Stimulated activated CD8-positive, alpha-beta memory T cell treated with anti-CD3 and anti-CD28 coated beads, Interleukin-2, amount 100 ng/mL, for 48 hours (primary cell): ENCODE results near the gene DTX2.
A peak's percentile ranks its signal among the peaks of the same experiment; 100 is the strongest.
"Not testable (repeated sequence)": the region's sequence is repeated elsewhere in the genome, so short reads cannot be mapped to it uniquely, and the experiment has no call there.

ENCODE experiments used
- DNase-seq, 2 donors: peaks; one replicate each; pipeline ENCODE4 v3.0.0-alpha.2; 2020; ENCODE audit warnings: low read depth in 2 of 2

DTX2 gene

DNA sequence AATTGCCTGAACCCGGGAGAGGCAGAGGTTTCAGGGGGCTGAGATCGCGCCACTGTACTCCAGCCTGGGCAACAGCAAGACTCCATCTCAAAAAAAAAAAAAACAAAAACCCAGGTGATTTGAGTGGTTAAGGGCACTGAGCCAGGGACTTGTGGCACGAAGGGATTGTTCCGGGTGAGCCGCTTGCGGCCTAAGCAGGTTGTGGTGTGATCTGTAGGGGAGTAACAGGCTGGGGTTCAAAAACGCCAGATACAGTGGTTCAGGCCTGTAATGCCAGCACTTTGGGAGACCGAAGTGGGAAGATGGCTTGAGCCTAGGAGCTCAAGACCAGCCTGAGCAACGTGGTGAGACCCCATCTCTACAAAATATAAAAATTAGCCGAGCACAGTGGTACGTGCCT lies 17.7 kb upstream of the DTX2 start:
- DNase-seq, result not testable (repeated sequence)

DNA sequence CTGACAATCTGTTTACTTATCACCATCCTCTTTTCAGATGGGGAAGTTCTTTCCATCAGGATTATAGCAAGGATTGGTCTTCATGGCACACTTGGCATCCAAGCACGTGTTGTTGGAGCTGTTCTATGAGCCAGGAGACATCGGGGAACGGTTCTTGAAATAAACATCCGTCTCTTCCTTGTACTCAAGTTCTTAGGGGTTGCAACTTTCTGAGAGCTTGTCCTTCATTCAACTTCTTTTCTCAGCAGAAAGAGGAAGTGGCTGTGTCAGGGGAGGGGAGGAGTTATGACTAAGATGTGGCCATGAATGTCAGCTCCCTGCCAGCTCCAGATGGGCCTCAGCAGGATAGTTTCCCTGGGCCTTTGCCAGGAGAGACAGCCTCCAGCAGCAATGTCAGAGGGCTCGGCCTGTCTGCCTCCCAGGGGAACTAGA lies 15.9 kb upstream of the DTX2 start:
- DNase-seq, result not testable (repeated sequence)

DNA sequence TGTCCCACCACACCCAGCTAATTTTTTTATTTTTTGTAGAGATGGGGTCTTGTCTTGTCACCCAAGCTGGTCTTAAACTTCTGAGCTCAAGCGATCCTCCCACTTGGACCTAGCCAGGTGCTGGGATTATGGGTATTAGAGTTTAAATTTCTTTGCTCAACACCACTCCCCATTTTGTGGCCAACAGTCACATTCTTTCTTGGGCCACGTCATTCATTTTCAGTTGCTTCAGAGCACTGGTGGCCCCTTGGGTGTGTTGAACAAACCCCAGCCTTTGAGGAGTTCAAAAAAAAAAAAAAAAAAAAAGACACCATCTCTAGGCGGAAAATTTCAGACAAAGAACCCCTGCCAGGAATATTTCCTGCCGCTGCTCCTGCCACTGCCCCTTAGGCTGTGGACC lies 4.5 kb upstream of the DTX2 start:
- DNase-seq, result not testable (repeated sequence)

DNA sequence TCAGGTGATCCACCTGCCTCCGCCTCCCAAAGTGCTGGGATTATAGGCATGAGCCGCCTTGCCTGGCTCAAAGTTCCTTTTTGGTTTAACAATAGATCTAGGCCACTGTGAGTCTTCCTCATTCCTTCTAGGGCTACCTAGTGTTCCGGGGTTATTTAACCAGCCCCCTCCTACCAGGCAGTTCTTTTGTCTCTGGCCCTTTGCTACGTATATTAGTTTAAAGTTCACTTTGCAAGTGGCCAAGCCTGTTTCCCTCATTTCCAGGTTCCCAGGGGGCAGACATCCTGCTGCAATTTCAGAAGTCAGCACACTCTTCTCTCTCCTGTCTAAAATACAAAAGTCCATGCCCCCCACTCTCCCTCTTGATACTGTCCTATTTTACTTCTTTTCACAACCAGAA lies 3.0 kb upstream of the DTX2 start:
- DNase-seq, result not testable (repeated sequence)

DNA sequence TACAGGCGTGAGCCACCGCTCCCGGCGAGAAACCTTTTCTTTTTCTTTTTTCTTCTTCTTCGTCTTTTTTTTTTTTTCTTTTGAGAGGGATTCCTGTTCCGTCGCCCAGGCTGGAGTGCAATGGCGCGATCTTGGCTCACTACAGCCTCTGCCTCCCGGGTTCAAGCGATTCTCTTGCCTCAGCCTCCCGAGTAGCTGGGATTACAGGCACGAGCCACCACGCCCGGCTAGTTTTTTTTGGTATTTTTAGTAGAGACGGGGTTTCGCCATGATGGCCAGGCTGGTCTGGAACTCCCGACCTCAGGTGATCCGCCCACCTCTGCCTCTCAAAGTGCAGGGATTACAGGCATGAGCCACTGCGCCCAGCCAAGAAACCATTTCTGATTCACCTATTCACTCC lies 742 bp upstream of the DTX2 start:
- DNase-seq, result not testable (repeated sequence)

DNA sequence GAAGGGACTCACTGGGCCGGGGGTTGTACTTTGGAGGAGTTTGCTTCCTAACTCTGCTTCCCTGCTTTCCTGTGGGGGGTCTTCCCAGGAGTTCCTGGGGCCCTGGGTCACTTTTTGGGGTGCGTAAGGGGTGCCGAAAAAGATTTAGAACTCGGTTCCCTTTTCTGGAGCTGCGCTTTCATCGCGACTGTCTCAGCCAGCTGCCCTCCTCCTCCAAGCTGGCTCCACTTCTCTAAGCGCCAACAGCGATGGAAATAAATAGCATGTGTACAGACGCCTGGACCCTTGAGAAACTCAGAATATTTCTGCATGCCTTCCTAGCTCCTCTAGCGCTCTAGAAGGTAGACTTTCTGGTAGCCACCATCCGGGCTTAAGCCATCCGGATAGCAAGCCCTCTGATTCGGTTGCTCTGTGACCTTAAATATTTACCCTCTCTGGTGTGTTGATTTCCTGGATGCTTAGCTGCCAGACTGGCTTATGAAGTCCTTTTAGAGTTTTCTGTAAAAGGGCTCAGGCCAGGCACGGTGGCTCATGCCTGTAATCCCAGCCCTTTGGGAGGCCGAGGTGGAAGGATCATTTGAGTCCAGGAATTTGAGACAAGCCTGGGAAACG lies 868 bp downstream of the DTX2 start:
- DNase-seq, result not testable (repeated sequence)

DNA sequence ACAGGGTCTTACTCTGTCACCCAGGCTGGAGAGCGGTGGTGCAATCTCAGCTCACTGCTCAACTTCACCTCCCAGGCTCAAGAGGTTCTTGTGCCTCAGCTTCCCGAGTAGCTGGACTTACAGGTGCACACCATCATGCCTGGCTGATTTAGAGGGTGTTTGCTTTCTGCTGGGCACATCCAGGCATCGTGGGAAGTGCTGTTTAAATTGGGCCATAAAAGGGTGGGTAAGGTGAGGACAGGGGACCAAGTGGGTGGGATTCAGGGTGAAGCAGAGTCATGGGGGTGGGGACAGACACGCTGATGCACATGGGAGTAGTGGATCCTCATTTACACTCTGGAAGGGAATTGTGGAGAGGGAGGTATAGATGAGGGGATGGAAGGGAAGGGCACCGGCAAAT lies 3.5 kb downstream of the DTX2 start:
- DNase-seq, result not testable (repeated sequence)

DNA sequence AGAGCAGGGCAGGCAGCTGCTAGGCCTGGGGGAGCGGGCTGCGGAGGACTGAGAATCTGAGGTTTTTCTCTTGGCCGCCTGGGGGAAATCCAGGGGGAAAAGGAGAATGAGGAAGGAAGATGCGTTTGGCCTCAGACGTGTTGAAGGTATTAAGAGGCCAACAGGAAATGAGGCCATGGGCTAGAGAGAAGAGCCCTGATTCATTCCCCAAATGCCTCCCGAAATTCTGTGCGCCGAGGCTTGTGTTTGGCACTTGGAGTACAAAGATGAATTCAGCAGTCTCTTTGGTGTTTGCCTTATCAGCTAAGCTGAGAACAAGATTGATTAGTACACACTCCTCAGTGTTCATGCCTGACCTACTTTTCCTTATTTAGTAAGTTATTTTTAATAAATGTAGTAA lies 4.4 kb downstream of the DTX2 start:
- DNase-seq, result not testable (repeated sequence)

DNA sequence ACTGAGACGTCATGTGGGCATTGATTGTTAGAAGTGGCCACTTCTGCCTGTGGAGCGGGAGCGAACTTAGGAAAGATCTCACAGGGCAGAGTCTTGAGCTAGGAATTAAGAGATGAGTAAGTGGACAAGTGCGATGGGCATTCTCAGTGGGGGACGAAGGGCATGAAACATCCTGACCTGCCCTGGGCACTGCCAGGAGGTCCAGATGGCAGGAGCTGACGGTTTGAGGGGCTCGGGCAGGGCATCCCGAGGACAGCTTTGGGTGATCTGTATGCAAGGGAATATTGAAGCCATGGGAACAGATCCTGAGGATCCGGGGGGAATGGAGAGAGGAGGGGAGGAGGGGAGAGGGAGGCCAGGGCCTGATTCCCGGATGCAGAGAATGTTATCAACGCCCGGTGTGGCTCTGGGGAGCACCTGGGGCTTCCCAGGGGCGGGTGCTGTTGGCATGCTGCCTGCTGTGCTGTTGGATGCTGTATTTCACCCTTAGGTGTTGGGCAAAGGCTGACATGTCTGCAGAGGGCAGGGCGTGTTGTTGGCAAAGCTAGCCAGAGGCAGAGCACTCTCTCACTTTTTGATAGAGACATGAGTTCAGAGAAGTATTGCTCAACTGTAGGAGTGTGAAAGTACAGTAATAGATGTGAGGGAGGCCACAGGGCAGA lies 6.4 kb downstream of the DTX2 start:
- DNase-seq, result not testable (repeated sequence)

DNA sequence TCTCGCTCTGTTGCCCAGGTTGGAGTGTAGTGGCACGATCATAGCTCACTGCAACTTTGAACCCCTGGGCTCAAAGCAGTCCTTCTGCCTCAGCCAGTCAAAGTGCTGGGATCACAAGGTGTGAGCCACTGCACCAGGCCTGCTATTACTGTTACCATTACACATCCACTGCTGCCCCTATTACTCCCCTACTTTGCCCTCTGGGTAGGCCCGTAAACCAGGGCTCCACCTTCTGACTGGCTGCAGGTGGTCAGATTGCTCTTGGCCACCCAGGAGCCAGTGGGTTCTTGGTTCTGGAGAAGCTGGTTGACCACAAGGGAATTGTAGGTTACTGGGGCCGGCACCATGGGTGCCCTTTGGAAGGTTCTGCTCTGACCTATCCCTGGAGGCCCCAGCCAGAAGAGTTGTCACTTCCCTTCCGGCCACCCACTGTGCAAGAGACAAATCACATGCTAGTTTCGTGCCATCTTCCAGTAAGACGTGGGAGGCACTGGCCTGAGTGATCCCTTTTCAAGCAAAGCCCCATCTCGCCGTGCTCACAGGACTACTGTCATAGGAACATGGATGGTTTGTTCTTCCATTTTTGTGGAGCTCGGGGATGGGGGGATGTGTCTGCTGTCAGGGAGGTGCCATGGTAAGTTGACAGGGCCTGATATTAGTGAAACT lies 10.2 kb downstream of the DTX2 start:
- DNase-seq, result not testable (repeated sequence)

DNA sequence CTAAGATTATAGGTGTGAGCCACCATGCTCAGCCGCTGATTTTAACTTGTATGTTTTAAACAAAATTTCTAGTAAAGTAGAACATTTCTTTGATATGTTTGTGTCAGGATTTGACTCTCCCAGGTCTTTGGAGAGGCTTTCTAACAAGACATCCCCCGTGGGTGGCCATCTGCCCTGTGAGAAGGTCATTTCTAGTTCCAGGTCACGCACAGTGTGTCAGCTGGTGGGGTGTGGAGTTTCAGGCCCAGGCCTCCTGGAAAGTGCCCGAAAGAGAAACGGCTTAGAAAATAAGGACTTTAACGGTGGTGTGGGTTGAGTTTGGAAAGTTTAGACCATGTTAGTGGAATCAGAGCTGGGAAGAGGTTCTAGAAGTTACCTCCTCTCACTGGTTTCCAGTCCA lies 11.6 kb downstream of the DTX2 start:
- not testable (repeated sequence) for DNase-seq

DNA sequence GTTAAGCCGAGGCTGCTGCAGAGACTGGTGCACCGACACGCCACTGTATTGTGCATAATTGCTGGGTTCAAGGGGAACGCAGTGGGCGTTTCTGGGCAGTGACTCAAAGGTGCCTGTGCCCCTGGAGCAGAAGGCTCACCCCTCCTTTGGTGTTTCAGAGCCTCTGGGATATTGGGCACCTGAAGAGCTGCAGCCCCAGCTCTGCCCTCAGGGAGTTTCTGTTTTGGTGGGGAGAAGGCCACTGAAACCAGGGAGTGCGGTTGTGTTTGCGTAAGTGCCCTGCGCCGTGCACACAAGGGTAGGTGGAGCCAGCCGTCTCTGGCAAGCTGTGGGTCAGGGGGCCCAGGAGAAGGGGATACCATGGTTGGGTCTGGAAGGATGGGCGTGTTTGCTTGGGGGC lies 14.8 kb downstream of the DTX2 start:
- not testable (repeated sequence) for DNase-seq

DNA sequence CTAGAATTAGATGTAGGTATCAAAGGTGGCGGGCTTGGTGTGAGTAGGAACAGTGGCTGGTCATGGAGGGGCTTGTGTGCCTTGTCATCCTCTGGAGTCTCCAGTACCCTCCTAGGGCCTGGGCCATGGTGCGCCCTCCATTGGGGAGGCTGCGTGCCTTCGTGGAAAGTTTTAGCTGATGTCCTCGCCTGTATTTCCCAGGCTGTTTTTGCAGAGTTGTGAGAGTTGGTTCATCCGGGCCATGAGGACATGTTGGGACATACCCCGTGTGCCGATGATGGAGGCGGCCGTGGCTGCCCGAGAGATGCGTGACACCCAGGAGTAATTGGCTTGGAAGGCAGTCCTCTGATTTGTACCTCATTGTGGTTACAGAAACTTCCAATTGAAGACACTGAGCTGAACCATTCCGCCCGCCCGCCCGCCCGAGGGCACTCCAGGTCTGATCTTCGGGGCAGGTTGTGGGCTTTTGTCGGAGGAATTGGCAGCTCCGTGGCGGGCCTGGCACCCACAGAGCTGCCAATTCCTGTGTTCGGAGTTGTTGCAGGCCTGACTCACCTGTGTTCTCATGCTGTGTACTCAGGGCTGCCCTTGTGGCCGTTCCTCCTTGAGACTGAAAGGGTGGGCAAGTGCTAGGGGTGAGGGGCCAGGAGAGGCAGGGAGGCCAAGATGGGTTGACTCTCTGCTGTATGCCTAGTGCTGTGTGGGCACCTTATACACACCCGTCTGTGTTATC lies 15.4 kb downstream of the DTX2 start:
- not testable (repeated sequence) for DNase-seq

DNA sequence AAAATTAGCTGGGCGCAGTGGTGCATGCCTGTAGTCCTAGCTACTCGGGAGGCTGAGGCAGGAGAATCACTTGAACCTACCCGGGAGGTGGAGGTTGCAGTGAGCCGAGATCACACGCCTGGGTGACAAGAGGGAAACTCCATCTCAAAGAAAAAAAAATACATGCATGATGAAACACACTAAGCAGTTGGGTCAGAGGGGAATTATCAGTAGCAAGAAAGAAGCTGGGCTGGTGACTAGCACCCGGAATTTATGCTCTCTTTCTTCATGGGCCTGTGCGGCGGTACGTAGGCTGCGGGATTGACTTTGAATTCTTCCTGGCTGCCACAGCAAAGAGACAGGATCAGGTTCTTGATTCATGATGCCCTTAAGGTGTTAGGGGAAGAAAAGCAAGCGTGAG lies 18.1 kb downstream of the DTX2 start:
- DNase-seq, result not testable (repeated sequence)

DNA sequence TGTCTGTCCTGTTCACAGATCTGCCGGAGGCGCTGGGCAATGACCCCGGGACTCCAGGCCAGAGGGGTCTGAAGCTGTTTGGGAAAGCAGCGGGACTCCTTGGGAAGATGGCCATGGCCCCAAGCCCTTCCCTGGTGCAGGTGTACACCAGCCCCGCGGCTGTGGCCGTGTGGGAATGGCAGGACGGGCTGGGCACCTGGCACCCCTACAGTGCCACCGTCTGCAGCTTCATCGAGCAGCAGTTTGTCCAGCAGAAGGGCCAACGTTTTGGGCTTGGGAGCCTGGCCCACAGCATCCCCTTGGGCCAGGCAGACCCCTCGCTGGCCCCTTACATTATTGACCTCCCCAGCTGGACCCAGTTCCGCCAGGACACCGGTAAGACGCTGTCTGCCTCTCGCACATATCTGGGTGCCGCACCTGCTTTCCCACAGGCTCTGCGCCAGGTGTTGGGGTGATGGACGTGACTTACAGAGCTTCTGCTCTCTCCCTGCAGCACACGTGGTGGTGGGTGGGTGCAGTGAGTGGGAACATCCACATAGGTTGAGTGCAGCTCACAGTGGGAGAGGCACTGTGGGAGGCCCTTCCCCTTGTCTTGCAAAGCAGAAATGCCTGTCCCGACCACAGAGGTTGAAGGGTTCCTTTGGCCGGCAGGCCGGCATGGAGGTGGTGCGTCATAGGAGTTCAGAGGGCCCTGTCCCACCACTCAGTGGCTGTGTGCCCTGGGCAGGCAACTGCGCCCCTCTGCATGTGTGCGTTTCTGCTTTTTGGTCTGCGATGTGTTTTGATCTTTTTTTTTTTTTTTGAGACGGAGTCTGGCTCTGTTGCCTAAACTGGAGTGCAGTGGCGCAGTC lies 19.1 kb downstream of the DTX2 start:
- DNase-seq, result not testable (repeated sequence)

DNA sequence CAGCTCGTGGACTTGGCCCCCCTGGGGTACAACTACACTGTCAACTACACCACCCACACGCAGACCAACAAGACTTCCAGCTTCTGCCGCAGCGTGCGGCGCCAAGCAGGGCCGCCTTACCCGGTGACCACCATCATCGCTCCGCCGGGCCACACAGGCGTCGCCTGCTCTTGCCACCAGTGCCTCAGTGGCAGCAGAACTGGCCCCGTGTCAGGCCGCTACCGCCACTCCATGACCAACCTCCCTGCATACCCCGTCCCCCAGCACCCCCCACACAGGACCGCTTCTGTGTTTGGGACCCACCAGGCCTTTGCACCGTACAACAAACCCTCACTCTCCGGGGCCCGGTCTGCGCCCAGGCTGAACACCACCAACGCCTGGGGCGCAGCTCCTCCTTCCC lies 21.2 kb downstream of the DTX2 start:
- DNase-seq, result not testable (repeated sequence)

DNA sequence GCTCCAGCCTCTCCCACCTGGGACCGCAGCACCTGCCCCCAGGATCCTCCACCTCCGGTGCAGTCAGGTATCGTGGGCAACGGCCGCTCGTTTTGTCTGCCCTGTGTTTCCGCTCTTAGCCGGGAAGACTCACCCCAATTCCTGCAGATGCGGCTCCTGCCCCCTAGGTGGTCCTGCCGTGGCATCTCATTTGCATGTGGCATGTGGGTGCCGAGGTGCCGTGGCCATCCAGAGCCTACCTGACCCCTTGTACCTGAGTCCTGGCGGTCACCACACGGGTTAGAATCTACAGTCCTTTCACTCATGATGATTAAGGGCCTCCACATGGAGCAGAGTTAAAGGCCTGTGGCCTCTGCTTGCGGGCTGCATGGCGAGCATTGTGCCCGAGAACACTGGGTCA lies 21.6 kb downstream of the DTX2 start:
- DNase-seq, result not testable (repeated sequence)

DNA sequence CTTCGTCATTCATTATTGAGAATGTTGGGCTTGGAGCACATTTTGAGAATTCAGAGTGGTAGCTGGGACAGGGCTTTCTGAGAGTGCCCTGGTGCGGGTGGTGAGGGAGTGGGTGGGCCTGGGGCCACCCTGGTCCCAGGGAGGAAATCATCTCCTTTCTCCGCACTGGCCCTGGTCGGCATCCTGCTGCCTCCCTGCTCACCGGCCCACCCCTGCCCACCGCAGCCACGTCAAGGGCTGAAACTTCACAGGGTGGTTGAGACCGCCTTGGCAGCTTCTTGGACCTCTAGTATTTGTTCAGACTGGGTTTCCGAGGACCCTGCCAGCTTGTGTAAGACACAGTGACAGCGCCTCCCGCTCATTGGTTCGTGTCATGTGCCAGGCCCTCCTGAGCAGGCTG lies 22.9 kb downstream of the DTX2 start:
- not testable (repeated sequence) for DNase-seq

DNA sequence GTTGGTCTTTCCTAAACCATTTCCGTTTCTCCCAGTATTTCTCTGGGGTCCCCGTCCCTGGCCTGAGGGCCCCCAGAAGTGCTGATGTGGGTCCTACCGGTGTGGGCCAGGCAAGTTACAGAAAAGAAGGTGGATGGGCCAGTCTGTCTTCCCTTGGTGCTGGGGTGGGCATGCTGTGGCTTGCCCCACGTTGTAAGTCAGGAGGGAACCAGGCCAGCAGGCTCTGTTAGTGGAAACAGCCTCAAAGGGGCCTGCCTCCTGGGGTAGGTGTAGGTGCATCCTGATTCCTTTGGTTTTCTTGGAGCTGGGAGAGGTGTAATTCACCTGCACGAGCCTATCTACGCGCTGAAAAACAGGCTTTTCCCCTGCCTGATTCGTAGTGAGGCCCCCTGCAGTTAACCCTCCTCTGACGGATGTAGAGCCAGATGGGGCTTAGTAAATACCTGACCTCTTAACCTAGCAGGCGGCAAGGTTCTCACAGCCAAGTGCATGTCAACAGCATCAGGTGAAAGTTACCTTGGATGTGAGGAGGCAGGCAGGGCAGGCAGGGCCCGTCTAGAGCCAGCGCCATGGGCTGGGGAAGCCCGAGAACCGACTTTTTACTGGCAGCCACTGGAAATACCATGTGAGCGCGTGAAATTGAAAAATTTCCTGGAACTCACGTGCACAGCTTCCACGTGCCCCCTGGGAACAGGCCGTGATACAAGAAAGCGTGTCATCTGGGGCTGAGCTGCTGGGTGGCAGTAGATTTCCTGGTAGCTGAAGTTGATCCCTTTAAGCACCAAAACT lies 24.5 kb downstream of the DTX2 start:
- DNase-seq, result not testable (repeated sequence)

DNA sequence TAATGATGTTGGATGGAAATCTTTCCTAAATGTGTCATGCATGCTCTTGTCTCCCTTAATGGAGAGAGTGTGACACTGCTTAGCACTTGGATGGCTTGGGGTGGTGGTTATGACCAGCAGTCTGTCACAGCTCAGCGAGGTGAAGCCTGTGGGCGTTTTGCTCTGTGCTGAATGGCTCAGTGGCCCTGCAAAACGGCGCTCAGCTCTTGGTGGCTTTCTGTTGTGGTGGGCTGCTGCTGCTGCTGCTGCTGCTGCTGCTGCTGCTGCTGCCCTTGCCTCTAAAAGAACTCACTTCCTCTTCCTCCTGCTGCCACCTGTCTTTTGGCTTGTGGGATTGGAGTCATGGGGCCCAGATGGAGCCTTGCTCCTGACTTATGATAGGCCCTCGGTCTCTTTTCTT lies 25.1 kb downstream of the DTX2 start:
- DNase-seq, result peak in 1 of 2 donors; percentile 21

DNA sequence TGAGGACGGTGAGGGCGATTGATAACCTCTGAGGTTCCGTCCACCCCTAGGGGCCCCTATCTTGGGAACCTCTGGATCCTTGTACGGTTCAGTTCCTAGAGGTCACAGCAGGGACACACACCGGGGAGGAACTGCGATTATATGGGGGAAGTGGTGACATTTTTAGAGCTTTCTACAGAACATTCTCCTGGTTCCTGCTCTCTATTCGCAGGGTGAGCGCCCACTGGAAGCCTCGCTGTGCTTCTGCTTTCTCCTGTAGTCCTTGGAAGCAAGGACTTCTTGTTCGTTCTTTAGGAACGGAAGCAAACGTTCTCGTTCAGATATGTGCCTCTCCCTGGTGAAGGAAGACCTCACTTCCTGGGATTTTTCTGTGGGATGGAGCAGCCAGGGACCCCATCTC lies 26.5 kb downstream of the DTX2 start:
- DNase-seq, result not testable (repeated sequence)
